Adipocyte (in vitro differentiated cells): ENCODE data around the gene NUTM2D.
"Not testable (repeated sequence)": the region's sequence is repeated elsewhere in the genome, so short reads cannot be mapped to it uniquely, and the experiment has no call there.

ENCODE experiments used
- DNase-seq: peaks from one replicate; pipeline ENCODE4 v3.0.0-alpha.2; 2015; ENCODE audit warnings: low read depth
- H3K27me3 ChIP-seq: replicated peaks from 2 replicates; pipeline ENCODE4 v1.7.0; 2013; ENCODE audit warnings: mild to moderate bottlenecking, low read length, moderate library complexity; ENCODE audit not compliant: control insufficient read depth, insufficient read depth
- H3K36me3 ChIP-seq: 2 replicates; pipeline ENCODE4 v1.7.0; 2013; ENCODE audit warnings: low read length, mild to moderate bottlenecking, moderate library complexity; ENCODE audit not compliant: control insufficient read depth, insufficient read depth, severe bottlenecking
- H3K4me1 ChIP-seq: 2 replicates; pipeline ENCODE4 v1.7.0; 2013; ENCODE audit warnings: mild to moderate bottlenecking, low read length, moderate library complexity; ENCODE audit not compliant: control insufficient read depth, insufficient read depth
- H3K4me3 ChIP-seq: 2 replicates; pipeline ENCODE4 v1.7.0; 2013; ENCODE audit warnings: mild to moderate bottlenecking, low read length, moderate library complexity
- H3K9ac ChIP-seq: 2 replicates; pipeline ENCODE4 v1.7.0; 2013; ENCODE audit warnings: mild to moderate bottlenecking, low read length, moderate library complexity
- H3K9me3 ChIP-seq: 2 replicates; pipeline ENCODE4 v1.7.0; 2013; ENCODE audit warnings: mild to moderate bottlenecking, low read length, moderate library complexity; ENCODE audit not compliant: control insufficient read depth

NUTM2D gene

GRCh38 chr10:87341546-87342142, 15.9 kb upstream of the NUTM2D start:
- H3K4me1 ChIP-seq, H3K27me3 ChIP-seq, H3K9me3 ChIP-seq, H3K36me3 ChIP-seq: not testable (repeated sequence)
- DNase-seq: peak; percentile 24
- Histone ChIP-seq H3K9ac (peak overlapping the region; percentile 78), H3K4me3 (peak overlapping the region; percentile 75)

- H3K9ac ChIP-seq: peak overlapping the region; percentile 78
- H3K4me3 ChIP-seq: peak overlapping the region; percentile 71
- peak; percentile 79 for DNase-seq
Observed at GRCh38 chr10:87342249-87342710, 15.3 kb upstream of the NUTM2D start.

DNA sequence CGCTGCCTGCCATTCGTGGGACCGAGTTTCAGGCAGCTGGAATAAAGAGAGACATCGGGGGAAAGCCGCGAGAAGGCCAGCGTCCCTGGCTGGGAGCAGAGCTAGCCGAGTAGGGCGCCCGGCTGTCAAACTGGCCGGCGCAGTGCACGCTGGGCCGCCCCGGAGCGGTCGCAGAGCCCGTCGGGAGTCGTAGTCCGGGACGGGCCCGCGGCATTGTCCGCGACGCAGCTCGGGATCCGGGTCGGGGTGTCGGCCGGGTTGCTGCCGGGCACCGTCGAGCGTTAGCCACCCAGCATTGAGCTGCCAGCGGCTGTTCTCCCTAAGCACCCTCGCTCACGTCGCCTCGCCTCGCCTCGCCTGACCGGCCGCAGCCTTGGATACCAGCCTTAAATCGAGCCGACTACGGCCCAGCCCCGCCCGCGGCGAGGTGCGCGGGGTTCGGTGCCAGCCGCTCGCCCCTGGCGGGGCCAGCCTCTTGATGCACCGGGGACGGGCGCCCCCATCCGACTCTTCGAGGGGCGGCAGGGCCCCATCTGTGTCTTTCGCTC, 14.8 kb upstream of the NUTM2D start:
- peak overlapping the region; percentile 75 for H3K9ac ChIP-seq

More at GRCh38 chr10:87342249-87342710, 15.3 kb upstream of the NUTM2D start:
- H3K36me3 ChIP-seq, H3K9me3 ChIP-seq, H3K27me3 ChIP-seq, H3K4me1 ChIP-seq: not testable (repeated sequence)

GRCh38 chr10:87345743-87346142, 11.8 kb upstream of the NUTM2D start:
- H3K27me3 ChIP-seq, H3K4me1 ChIP-seq, H3K4me3 ChIP-seq, H3K36me3 ChIP-seq, DNase-seq, H3K9me3 ChIP-seq, H3K9ac ChIP-seq: not testable (repeated sequence)

More for the DNA sequence above, 14.8 kb upstream of the NUTM2D start:
- not testable (repeated sequence) for H3K4me1 ChIP-seq, H3K36me3 ChIP-seq, H3K9me3 ChIP-seq, H3K27me3 ChIP-seq
- peak; percentile 88 for DNase-seq
- peak overlapping the region; percentile 71 for H3K4me3 ChIP-seq

- not testable (repeated sequence) for H3K9ac ChIP-seq, H3K27me3 ChIP-seq, H3K36me3 ChIP-seq, H3K9me3 ChIP-seq, H3K4me1 ChIP-seq, H3K4me3 ChIP-seq, DNase-seq
Observed at GRCh38 chr10:87350161-87350560, 7.4 kb upstream of the NUTM2D start.

- not testable (repeated sequence) for H3K9ac ChIP-seq, H3K27me3 ChIP-seq, H3K36me3 ChIP-seq, H3K9me3 ChIP-seq, H3K4me3 ChIP-seq, H3K4me1 ChIP-seq
- peak; percentile 34 for DNase-seq
Observed at GRCh38 chr10:87352825-87353224, 4.7 kb upstream of the NUTM2D start.

DNA sequence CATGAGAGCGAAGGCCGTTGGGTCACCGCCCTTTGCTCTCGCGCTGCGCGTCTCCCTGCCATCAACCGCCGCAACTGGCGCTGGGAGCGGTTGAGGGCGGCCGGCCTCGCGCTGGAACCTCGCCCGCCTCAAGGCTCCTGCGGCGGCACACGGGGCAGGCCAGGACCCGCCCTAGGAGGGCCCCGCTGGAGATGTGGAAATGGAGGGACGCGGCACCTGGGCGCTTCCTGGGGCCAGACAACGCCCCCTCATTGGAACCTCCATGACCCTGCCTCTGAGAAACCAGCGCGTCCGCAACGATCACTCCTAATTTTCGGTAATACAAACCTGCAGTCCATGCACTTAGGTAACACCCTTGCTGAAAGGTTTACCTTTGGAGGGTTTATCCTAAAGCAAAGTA, 2.4 kb upstream of the NUTM2D start:
- H3K36me3 ChIP-seq, H3K9ac ChIP-seq, H3K27me3 ChIP-seq, H3K4me1 ChIP-seq, H3K9me3 ChIP-seq, DNase-seq, H3K4me3 ChIP-seq: not testable (repeated sequence)

DNA sequence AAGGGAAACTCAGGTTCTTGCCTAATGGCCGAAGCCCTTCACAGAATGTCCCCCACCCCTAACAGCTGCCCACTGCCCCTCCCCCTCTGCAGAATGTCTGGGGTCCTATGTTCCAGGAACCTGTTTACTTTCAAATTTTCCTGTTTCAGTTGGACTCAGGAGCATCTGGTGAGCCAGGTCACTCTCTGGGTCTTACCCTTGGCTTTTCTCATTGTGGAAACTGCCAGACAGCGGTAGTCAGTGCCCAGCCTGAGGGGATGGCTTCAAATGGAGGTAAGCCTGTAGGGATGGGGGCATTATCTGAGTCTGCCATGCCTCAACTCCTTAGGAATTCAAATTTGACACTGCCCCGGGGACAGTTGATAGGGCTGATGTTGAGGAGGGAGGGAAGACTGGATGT, 615 bp downstream of the NUTM2D start:
- H3K4me3 ChIP-seq, H3K4me1 ChIP-seq, H3K36me3 ChIP-seq, H3K9ac ChIP-seq, H3K9me3 ChIP-seq, H3K27me3 ChIP-seq, DNase-seq: not testable (repeated sequence)

DNA sequence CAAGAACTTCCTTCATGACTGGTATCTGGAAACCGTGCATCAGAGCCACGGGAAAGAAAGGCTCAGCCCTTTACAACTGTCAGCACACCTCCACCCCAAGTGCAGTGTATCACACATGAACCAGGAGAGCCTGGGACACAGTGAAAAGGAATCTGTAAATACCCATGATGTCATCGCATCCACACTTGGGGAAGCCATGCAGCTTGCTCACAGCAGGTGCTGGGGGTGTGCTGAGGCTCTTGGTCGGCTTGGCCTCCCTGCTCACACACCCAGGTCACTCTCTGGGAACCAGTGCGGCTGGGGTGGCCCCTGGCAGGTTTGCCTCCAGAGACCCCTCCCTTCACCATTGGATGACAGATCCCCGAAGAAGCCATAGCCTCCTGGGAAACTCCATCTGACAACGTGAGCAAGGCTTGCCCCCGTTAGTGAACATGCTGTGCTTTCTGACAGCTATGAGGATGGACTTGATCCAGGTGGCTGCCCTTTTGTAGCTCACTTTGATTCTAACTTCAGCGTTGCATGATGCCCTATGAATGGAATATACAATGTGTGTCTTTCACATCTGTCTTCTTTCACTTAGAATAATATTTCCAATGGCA, 12.1 kb downstream of the NUTM2D start:
- H3K9me3 ChIP-seq, H3K4me3 ChIP-seq, H3K4me1 ChIP-seq, H3K27me3 ChIP-seq, DNase-seq, H3K9ac ChIP-seq, H3K36me3 ChIP-seq: not testable (repeated sequence)

DNA sequence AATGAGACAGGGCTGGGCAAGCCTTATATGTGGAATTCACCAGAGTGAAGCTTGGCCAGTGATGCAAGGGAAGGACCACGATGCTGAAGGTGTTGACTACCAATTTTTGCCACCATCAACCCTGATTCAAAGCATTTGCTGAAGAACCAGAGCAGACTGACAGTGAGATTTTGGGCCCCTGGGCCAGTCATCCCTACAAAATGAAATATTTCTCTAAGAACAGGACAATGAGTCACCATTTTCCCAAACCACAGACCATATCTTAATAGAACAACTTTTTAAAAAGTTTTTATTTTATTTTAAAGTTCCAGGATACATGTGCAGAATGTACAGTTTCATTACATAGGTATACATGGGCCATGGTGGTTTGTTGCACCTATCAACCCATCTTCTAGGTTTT, 16.5 kb downstream of the NUTM2D start:
- not testable (repeated sequence) for H3K4me3 ChIP-seq, H3K27me3 ChIP-seq, H3K4me1 ChIP-seq, H3K9ac ChIP-seq, H3K9me3 ChIP-seq, H3K36me3 ChIP-seq
- peak; percentile 34 for DNase-seq

GRCh38 chr10:87379115-87379514, 21.6 kb downstream of the NUTM2D start:
- H3K4me1 ChIP-seq, H3K9me3 ChIP-seq, H3K4me3 ChIP-seq, DNase-seq, H3K36me3 ChIP-seq, H3K9ac ChIP-seq, H3K27me3 ChIP-seq: not testable (repeated sequence)
